ENCODE measurements around the gene BMPR1A.
"Not testable (repeated sequence)": the region's sequence is repeated elsewhere in the genome, so short reads cannot be mapped to it uniquely, and the experiment has no call there.

Gene BMPR1A

GRCh38 chr10:86862373-86862772 lies 106.0 kb downstream of the BMPR1A start:
- H3K36me3 ChIP-seq (ENCODE audit: control insufficient read depth, insufficient read depth, low read length) = peaks cover 12% of the 10 kb centered on the region; the same call in 1 of the 2 replicates
- peak overlapping the region; percentile 12 for H3K9ac ChIP-seq (ENCODE audit: low read length)
- peak overlapping the region; percentile 85; the same call in 1 of the 2 replicates for H3K27ac ChIP-seq (ENCODE audit: low read depth, low read length)
- peaks cover 63% of the 10 kb centered on the region for H3K4me1 ChIP-seq (ENCODE audit: control insufficient read depth, insufficient read depth, low read length)
- H3K4me3 ChIP-seq (ENCODE audit: low read depth, low read length) = no peak overlapping the region
- no peaks in the 10 kb centered on the region for H3K27me3 ChIP-seq (ENCODE audit: control insufficient read depth, insufficient read depth, low read length)
- H3K9me3 ChIP-seq (ENCODE audit: control insufficient read depth, insufficient read depth, low read depth, low read length) = no peaks in the 10 kb centered on the region

GRCh38 chr10:86862786-86863483 lies 106.5 kb downstream of the BMPR1A start:
- no peaks in the 10 kb centered on the region for H3K27me3 ChIP-seq (ENCODE audit: control insufficient read depth, insufficient read depth, low read length)
- no peaks in the 10 kb centered on the region for H3K9me3 ChIP-seq (ENCODE audit: control insufficient read depth, insufficient read depth, low read depth, low read length)
- H3K27ac ChIP-seq (ENCODE audit: low read depth, low read length) = peak overlapping the region; percentile 85; the same call in 1 of the 2 replicates
- H3K4me1 ChIP-seq (ENCODE audit: control insufficient read depth, insufficient read depth, low read length) = peaks cover 64% of the 10 kb centered on the region
- peak overlapping the region; percentile 75 for H3K9ac ChIP-seq (ENCODE audit: low read length)
- H3K36me3 ChIP-seq (ENCODE audit: control insufficient read depth, insufficient read depth, low read length) = peaks cover 11% of the 10 kb centered on the region; the same call in 1 of the 2 replicates
- H3K4me3 ChIP-seq (ENCODE audit: low read depth, low read length) = no peak overlapping the region; the same call in 1 of the 2 replicates

- Histone ChIP-seq H3K4me1 (ENCODE audit: control insufficient read depth, insufficient read depth, low read length) (peaks cover 65% of the 10 kb centered on the region), H3K27me3 (ENCODE audit: control insufficient read depth, insufficient read depth, low read length) (no peaks in the 10 kb centered on the region), H3K36me3 (ENCODE audit: control insufficient read depth, insufficient read depth, low read length) (peaks cover 6% of the 10 kb centered on the region; the same call in 1 of the 2 replicates), H3K9ac (ENCODE audit: low read length) (peak overlapping the region; percentile 75), H3K9me3 (ENCODE audit: control insufficient read depth, insufficient read depth, low read depth, low read length) (no peaks in the 10 kb centered on the region), H3K4me3 (ENCODE audit: low read depth, low read length) (no peak overlapping the region; the same call in 1 of the 2 replicates), H3K27ac (ENCODE audit: low read depth, low read length) (peak overlapping the region; percentile 85; the same call in 1 of the 2 replicates)
Observed at GRCh38 chr10:86863484-86863842, 107.0 kb downstream of the BMPR1A start.

- Histone ChIP-seq H3K9ac (ENCODE audit: low read length) (peak overlapping the region; percentile 84), H3K4me1 (ENCODE audit: control insufficient read depth, insufficient read depth, low read length) (peaks cover 74% of the 10 kb centered on the region), H3K27ac (ENCODE audit: low read depth, low read length) (peak overlapping the region; percentile 98), H3K4me3 (ENCODE audit: low read depth, low read length) (0 out of 2 replicates have a peak overlapping the region, but pooled peaks have one; percentile 2)
- H3K27me3 ChIP-seq (ENCODE audit: control insufficient read depth, insufficient read depth, low read length); H3K36me3 ChIP-seq (ENCODE audit: control insufficient read depth, insufficient read depth, low read length); H3K9me3 ChIP-seq (ENCODE audit: control insufficient read depth, insufficient read depth, low read depth, low read length): not testable (repeated sequence)
Observed at GRCh38 chr10:86865011-86865811, 108.8 kb downstream of the BMPR1A start.

- Histone ChIP-seq H3K4me1 (ENCODE audit: control insufficient read depth, insufficient read depth, low read length) (peaks cover 86% of the 10 kb centered on the region), H3K9ac (ENCODE audit: low read length) (peak overlapping the region; percentile 84), H3K36me3 (ENCODE audit: control insufficient read depth, insufficient read depth, low read length) (peaks cover 7% of the 10 kb centered on the region; the same call in 1 of the 2 replicates), H3K27ac (ENCODE audit: low read depth, low read length) (peak overlapping the region; percentile 89), H3K4me3 (ENCODE audit: low read depth, low read length) (no peak overlapping the region), H3K27me3 (ENCODE audit: control insufficient read depth, insufficient read depth, low read length) (no peaks in the 10 kb centered on the region), H3K9me3 (ENCODE audit: control insufficient read depth, insufficient read depth, low read depth, low read length) (no peaks in the 10 kb centered on the region)
Observed at GRCh38 chr10:86867149-86867548, 110.7 kb downstream of the BMPR1A start.

GRCh38 chr10:86868353-86868752 lies 111.9 kb downstream of the BMPR1A start:
- Histone ChIP-seq H3K27ac (ENCODE audit: low read depth, low read length) (peak overlapping the region; percentile 89), H3K9ac (ENCODE audit: low read length) (peak overlapping the region; percentile 68), H3K27me3 (ENCODE audit: control insufficient read depth, insufficient read depth, low read length) (no peaks in the 10 kb centered on the region), H3K4me3 (ENCODE audit: low read depth, low read length) (peak overlapping the region; percentile 4; the same call in 1 of the 2 replicates), H3K4me1 (ENCODE audit: control insufficient read depth, insufficient read depth, low read length) (peaks cover 82% of the 10 kb centered on the region), H3K36me3 (ENCODE audit: control insufficient read depth, insufficient read depth, low read length) (peaks cover 7% of the 10 kb centered on the region; the same call in 1 of the 2 replicates), H3K9me3 (ENCODE audit: control insufficient read depth, insufficient read depth, low read depth, low read length) (no peaks in the 10 kb centered on the region)

GRCh38 chr10:86870679-86871078 lies 114.3 kb downstream of the BMPR1A start:
- Histone ChIP-seq H3K27me3 (ENCODE audit: control insufficient read depth, insufficient read depth, low read length) (no peaks in the 10 kb centered on the region), H3K9ac (ENCODE audit: low read length) (peak overlapping the region; percentile 1), H3K36me3 (ENCODE audit: control insufficient read depth, insufficient read depth, low read length) (peaks cover 11% of the 10 kb centered on the region), H3K4me1 (ENCODE audit: control insufficient read depth, insufficient read depth, low read length) (peaks cover 70% of the 10 kb centered on the region), H3K9me3 (ENCODE audit: control insufficient read depth, insufficient read depth, low read depth, low read length) (no peaks in the 10 kb centered on the region), H3K27ac (ENCODE audit: low read depth, low read length) (peak overlapping the region; percentile 20), H3K4me3 (ENCODE audit: low read depth, low read length) (no peak overlapping the region)

GRCh38 chr10:86871563-86872183 lies 115.3 kb downstream of the BMPR1A start:
- Histone ChIP-seq H3K9me3 (ENCODE audit: control insufficient read depth, insufficient read depth, low read depth, low read length) (no peaks in the 10 kb centered on the region), H3K27me3 (ENCODE audit: control insufficient read depth, insufficient read depth, low read length) (no peaks in the 10 kb centered on the region), H3K9ac (ENCODE audit: low read length) (no peak overlapping the region), H3K4me3 (ENCODE audit: low read depth, low read length) (no peak overlapping the region), H3K4me1 (ENCODE audit: control insufficient read depth, insufficient read depth, low read length) (peaks cover 60% of the 10 kb centered on the region), H3K27ac (ENCODE audit: low read depth, low read length) (peak overlapping the region; percentile 20; the same call in 1 of the 2 replicates), H3K36me3 (ENCODE audit: control insufficient read depth, insufficient read depth, low read length) (peaks cover 21% of the 10 kb centered on the region)

- Histone ChIP-seq H3K27ac (ENCODE audit: low read depth, low read length) (peak overlapping the region; percentile 45; the same call in 1 of the 2 replicates), H3K4me3 (ENCODE audit: low read depth, low read length) (no peak overlapping the region), H3K27me3 (ENCODE audit: control insufficient read depth, insufficient read depth, low read length) (no peaks in the 10 kb centered on the region), H3K9me3 (ENCODE audit: control insufficient read depth, insufficient read depth, low read depth, low read length) (no peaks in the 10 kb centered on the region), H3K36me3 (ENCODE audit: control insufficient read depth, insufficient read depth, low read length) (peaks cover 28% of the 10 kb centered on the region), H3K9ac (ENCODE audit: low read length) (peak overlapping the region; percentile 29), H3K4me1 (ENCODE audit: control insufficient read depth, insufficient read depth, low read length) (peaks cover 49% of the 10 kb centered on the region)
Observed at GRCh38 chr10:86872757-86873156, 116.3 kb downstream of the BMPR1A start.

GRCh38 chr10:86876748-86877147 lies 120.3 kb downstream of the BMPR1A start:
- Histone ChIP-seq H3K9ac (ENCODE audit: low read length) (no peak overlapping the region), H3K4me1 (ENCODE audit: control insufficient read depth, insufficient read depth, low read length) (peaks cover 32% of the 10 kb centered on the region), H3K27me3 (ENCODE audit: control insufficient read depth, insufficient read depth, low read length) (no peaks in the 10 kb centered on the region), H3K9me3 (ENCODE audit: control insufficient read depth, insufficient read depth, low read depth, low read length) (no peaks in the 10 kb centered on the region), H3K4me3 (ENCODE audit: low read depth, low read length) (no peak overlapping the region), H3K36me3 (ENCODE audit: control insufficient read depth, insufficient read depth, low read length) (peaks cover 51% of the 10 kb centered on the region), H3K27ac (ENCODE audit: low read depth, low read length) (no peak overlapping the region)
